ENCODE results near the gene BIRC2.

The BIRC2 gene

GRCh38 chr11:102384419-102385079 lies 37.5 kb downstream of the BIRC2 start:
- Histone ChIP-seq H3K4me3 (ENCODE audit: low read length) (no peak overlapping the region), H3K36me3 (ENCODE audit: control insufficient read depth, insufficient read depth, low read length) (no peaks in the 10 kb centered on the region), H3K27me3 (ENCODE audit: control insufficient read depth, insufficient read depth, low read length) (no peaks in the 10 kb centered on the region), H3K4me1 (ENCODE audit: control insufficient read depth, insufficient read depth, low read length) (no peaks in the 10 kb centered on the region), H3K9me3 (ENCODE audit: control insufficient read depth, low read length) (no peaks in the 10 kb centered on the region), H3K9ac (ENCODE audit: low read length) (no peak overlapping the region)

DNA sequence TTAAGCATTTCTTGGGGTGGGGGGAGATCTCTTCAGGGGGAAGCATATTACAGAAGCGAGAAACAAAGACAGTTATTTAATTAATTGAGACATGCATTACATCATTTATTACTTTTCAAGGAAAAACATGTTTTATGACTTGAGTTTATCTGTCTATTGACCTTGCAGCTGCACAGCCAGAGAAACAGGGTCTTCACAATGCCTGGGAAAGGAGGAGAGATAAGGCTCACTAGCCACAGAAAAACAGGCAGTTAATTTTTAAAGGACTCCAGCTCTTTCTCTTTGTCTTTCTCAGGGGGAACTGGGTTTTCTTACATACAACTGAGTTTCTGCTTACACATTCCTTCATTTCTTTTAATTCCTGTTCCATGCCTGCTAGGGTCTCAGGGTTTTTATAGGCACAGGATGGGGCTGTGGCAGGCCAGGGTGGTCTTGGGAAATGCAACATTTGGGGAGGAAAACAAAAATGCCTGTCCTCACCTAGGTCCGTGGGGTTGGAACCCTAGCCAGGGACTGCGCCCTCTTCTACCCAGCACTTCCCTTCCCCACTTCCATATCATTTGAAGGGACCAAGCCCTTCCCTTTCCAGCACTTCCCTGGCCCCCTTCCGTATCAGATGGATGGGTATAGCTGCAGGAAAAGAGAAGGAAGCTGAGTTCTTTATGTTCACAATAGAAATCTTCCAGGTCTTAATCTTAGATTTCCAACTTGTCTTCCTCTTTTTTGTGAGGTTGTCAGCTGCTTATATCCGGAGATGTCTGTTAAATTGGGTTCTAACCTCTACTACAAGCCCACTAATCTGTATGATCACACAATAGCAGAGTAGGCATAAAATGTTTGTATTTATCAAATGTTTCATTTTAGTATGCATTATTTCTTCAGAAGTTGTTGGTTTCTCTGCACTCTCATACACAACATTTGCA lies 38.3 kb downstream of the BIRC2 start:
- Histone ChIP-seq H3K9ac (ENCODE audit: low read length) (no peak overlapping the region), H3K4me3 (ENCODE audit: low read length) (no peak overlapping the region), H3K9me3 (ENCODE audit: control insufficient read depth, low read length) (no peaks in the 10 kb centered on the region), H3K27me3 (ENCODE audit: control insufficient read depth, insufficient read depth, low read length) (no peaks in the 10 kb centered on the region), H3K4me1 (ENCODE audit: control insufficient read depth, insufficient read depth, low read length) (no peaks in the 10 kb centered on the region), H3K36me3 (ENCODE audit: control insufficient read depth, insufficient read depth, low read length) (no peaks in the 10 kb centered on the region)

- Histone ChIP-seq H3K9ac (ENCODE audit: low read length) (no peak overlapping the region), H3K4me3 (ENCODE audit: low read length) (no peak overlapping the region), H3K27me3 (ENCODE audit: control insufficient read depth, insufficient read depth, low read length) (no peaks in the 10 kb centered on the region), H3K9me3 (ENCODE audit: control insufficient read depth, low read length) (no peaks in the 10 kb centered on the region), H3K4me1 (ENCODE audit: control insufficient read depth, insufficient read depth, low read length) (no peaks in the 10 kb centered on the region), H3K36me3 (ENCODE audit: control insufficient read depth, insufficient read depth, low read length) (no peaks in the 10 kb centered on the region)
These were observed 39.2 kb downstream of the BIRC2 start for GRCh38 chr11:102386136-102386734.

GRCh38 chr11:102387043-102387781 lies 40.2 kb downstream of the BIRC2 start:
- H3K9ac ChIP-seq (ENCODE audit: low read length): no peak overlapping the region
- no peaks in the 10 kb centered on the region for H3K9me3 ChIP-seq (ENCODE audit: control insufficient read depth, low read length)
- no peaks in the 10 kb centered on the region for H3K4me1 ChIP-seq (ENCODE audit: control insufficient read depth, insufficient read depth, low read length)
- H3K4me3 ChIP-seq (ENCODE audit: low read length): no peak overlapping the region
- no peaks in the 10 kb centered on the region for H3K27me3 ChIP-seq (ENCODE audit: control insufficient read depth, insufficient read depth, low read length)
- H3K36me3 ChIP-seq (ENCODE audit: control insufficient read depth, insufficient read depth, low read length): no peaks in the 10 kb centered on the region

DNA sequence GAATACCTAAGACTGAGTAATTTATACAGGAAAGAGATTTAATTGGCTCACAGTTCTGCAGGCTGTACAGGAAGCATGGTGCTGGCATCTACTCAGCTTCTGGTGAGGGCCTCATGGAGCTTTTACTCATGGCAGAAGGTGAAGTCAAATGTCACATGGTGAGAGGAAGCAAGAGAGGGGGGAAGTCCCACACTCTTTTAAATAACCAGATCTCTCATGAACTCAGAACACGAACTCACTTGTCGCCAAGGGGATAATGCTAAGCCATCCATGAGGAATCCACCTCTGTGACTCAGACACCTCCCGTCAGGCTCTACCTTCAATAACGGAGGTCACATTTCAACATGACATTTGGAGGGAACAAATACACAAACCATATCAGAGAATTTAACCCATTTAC lies 42.2 kb downstream of the BIRC2 start:
- Histone ChIP-seq H3K4me3 (ENCODE audit: low read length) (no peak overlapping the region), H3K9ac (ENCODE audit: low read length) (no peak overlapping the region), H3K9me3 (ENCODE audit: control insufficient read depth, low read length) (no peaks in the 10 kb centered on the region), H3K4me1 (ENCODE audit: control insufficient read depth, insufficient read depth, low read length) (no peaks in the 10 kb centered on the region), H3K36me3 (ENCODE audit: control insufficient read depth, insufficient read depth, low read length) (no peaks in the 10 kb centered on the region), H3K27me3 (ENCODE audit: control insufficient read depth, insufficient read depth, low read length) (no peaks in the 10 kb centered on the region)

DNA sequence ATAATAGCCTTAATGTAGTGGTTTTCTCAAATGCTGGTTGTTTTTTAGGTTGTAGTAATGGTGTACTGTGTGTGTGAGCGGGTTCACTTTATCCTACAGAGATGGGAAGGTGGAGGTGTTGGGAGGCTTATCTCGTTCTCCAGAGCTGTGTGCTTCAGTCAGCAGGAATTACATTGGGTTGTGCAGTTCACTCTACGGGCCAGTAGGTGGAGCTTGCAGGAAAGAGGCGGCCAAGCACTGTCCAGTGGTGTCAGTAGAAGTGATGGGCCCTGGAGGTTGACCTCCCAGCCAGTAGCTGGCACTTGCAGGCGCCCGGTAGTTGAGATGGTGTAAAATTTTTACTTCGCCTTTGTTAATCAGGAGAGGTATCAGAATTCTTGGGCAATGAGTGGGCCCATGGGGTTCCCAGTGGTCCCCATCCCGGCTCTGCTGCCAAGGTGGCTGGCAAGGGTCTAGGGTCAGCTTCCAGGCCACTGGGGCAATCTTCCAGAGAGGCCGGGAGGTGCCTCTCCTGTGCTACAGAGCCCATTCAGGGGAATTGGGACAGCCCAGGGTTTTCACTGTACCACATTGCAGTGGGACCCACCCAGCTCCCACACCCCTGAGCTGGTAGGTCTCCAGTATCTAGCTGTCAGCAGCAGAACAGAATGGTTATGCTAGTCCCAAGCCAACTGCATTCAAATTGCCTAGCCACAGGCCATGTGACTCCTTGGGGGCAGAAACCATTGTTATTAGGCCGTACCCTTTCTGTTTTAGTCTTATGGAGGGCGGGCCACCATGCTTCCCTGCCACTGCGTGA lies 43.9 kb downstream of the BIRC2 start:
- H3K9me3 ChIP-seq (ENCODE audit: control insufficient read depth, low read length): no peaks in the 10 kb centered on the region
- H3K36me3 ChIP-seq (ENCODE audit: control insufficient read depth, insufficient read depth, low read length): no peaks in the 10 kb centered on the region
- no peak overlapping the region for H3K4me3 ChIP-seq (ENCODE audit: low read length)
- H3K27me3 ChIP-seq (ENCODE audit: control insufficient read depth, insufficient read depth, low read length): no peaks in the 10 kb centered on the region
- no peaks in the 10 kb centered on the region for H3K4me1 ChIP-seq (ENCODE audit: control insufficient read depth, insufficient read depth, low read length)
- no peak overlapping the region for H3K9ac ChIP-seq (ENCODE audit: low read length)

DNA sequence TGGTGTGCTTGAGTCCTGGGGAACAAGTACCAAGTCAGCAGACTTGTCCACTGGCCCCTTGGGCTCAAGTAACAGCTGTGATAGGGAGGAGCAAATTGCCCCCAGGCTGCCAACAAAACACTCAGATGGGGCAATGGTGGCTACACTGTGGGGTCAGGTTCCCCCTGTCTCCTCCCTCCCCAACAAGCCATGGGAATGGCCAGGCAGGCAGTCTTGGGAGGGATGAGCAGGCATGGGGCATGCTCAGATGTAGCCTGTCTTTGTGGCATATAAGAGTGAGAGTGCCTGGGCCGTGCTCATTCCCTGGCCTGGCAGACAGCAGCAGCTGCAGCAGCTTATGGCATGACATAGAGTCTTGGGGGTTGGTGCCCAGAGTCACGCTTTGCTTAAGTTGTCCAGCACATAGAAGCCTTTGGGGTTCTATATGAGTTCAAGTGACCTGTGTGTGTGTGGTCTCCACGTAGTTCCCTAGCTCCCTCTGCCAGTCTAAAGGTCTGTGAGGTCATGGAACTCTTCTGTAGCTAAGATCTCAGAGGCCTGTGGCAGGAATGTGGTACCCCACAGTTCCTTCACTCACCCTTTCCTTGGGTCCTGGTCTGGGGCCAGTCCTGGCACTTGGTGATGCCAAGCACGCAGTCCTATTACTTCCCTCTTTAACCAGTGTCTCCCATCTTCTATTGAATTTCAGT lies 44.7 kb downstream of the BIRC2 start:
- H3K4me3 ChIP-seq (ENCODE audit: low read length): no peak overlapping the region
- H3K9me3 ChIP-seq (ENCODE audit: control insufficient read depth, low read length): no peaks in the 10 kb centered on the region
- no peaks in the 10 kb centered on the region for H3K4me1 ChIP-seq (ENCODE audit: control insufficient read depth, insufficient read depth, low read length)
- H3K36me3 ChIP-seq (ENCODE audit: control insufficient read depth, insufficient read depth, low read length): no peaks in the 10 kb centered on the region
- no peak overlapping the region for H3K9ac ChIP-seq (ENCODE audit: low read length)
- no peaks in the 10 kb centered on the region for H3K27me3 ChIP-seq (ENCODE audit: control insufficient read depth, insufficient read depth, low read length)

DNA sequence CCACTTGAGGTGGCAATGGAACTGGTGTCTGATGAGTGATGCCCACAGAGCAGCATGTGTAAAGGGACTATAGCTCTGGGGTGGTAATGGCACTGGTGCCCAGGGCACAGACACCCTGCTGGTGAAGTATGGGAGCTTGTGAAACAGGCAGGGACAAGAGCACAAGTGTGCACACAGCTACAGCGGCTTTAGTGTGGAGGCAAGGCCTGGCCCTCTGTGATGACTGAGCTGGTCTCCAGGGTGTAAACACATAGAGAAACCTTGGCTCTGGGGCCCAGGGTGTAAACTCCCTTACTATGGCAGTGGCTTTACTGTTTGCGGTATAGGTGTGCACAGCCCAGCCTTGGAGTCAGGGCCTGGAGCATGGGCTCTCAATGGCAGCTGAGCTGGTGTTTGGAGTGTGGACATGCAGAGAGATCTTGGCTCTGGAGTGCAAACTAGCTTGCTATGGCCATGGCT lies 46.3 kb downstream of the BIRC2 start:
- H3K9ac ChIP-seq (ENCODE audit: low read length): no peak overlapping the region
- no peaks in the 10 kb centered on the region for H3K36me3 ChIP-seq (ENCODE audit: control insufficient read depth, insufficient read depth, low read length)
- no peaks in the 10 kb centered on the region for H3K9me3 ChIP-seq (ENCODE audit: control insufficient read depth, low read length)
- H3K4me1 ChIP-seq (ENCODE audit: control insufficient read depth, insufficient read depth, low read length): no peaks in the 10 kb centered on the region
- H3K4me3 ChIP-seq (ENCODE audit: low read length): no peak overlapping the region
- H3K27me3 ChIP-seq (ENCODE audit: control insufficient read depth, insufficient read depth, low read length): no peaks in the 10 kb centered on the region

GRCh38 chr11:102395720-102396393 lies 48.8 kb downstream of the BIRC2 start:
- H3K36me3 ChIP-seq (ENCODE audit: control insufficient read depth, insufficient read depth, low read length): no peaks in the 10 kb centered on the region
- no peak overlapping the region for H3K9ac ChIP-seq (ENCODE audit: low read length)
- no peaks in the 10 kb centered on the region for H3K9me3 ChIP-seq (ENCODE audit: control insufficient read depth, low read length)
- H3K4me1 ChIP-seq (ENCODE audit: control insufficient read depth, insufficient read depth, low read length): no peaks in the 10 kb centered on the region
- H3K4me3 ChIP-seq (ENCODE audit: low read length): no peak overlapping the region
- H3K27me3 ChIP-seq (ENCODE audit: control insufficient read depth, insufficient read depth, low read length): no peaks in the 10 kb centered on the region

GRCh38 chr11:102396708-102397563 lies 49.9 kb downstream of the BIRC2 start:
- H3K27me3 ChIP-seq (ENCODE audit: control insufficient read depth, insufficient read depth, low read length): no peaks in the 10 kb centered on the region
- H3K9me3 ChIP-seq (ENCODE audit: control insufficient read depth, low read length): no peaks in the 10 kb centered on the region
- no peaks in the 10 kb centered on the region for H3K4me1 ChIP-seq (ENCODE audit: control insufficient read depth, insufficient read depth, low read length)
- H3K4me3 ChIP-seq (ENCODE audit: low read length): no peak overlapping the region
- H3K9ac ChIP-seq (ENCODE audit: low read length): no peak overlapping the region
- H3K36me3 ChIP-seq (ENCODE audit: control insufficient read depth, insufficient read depth, low read length): no peaks in the 10 kb centered on the region

Data from mucosa of stomach (tissue), 1 donor.